GM23338 (cell line): ENCODE results near the gene LCTL. TPM values are rescaled to one million over a fixed set of nuclear protein-coding genes. Genes with fewer than 3 reads are reported as not detected.

ENCODE experiments used
- ATAC-seq: fragments of 200-7000 bp; cut with Tn5 transposase; 3 replicates; pipeline ENCODE4 v1.9.1; 2020
- DNase-seq: peaks from one replicate; pipeline ENCODE4 v3.0.0-alpha.2; 2015; ENCODE audit warnings: low spot score
- H2AFZ ChIP-seq: fragments of 200-600 bp; sonication (generic); 2 replicates; pipeline ENCODE4 v1.8.0; 2016; ENCODE audit warnings: antibody characterized with exemption, mild to moderate bottlenecking, moderate library complexity
- H3F3A ChIP-seq: fragments of 200-600 bp; sonication (generic); replicated peaks from 2 replicates; pipeline ENCODE4 v1.8.0; 2017; ENCODE audit warnings: antibody characterized with exemption, mixed run types, low read depth
- H3K27ac ChIP-seq: fragments of 200-600 bp; sonication (generic); 2 replicates; pipeline ENCODE4 v1.6.1; 2016; ENCODE audit warnings: low read depth
- H3K27me3 ChIP-seq: fragments of 200-600 bp; sonication (generic); 2 replicates; pipeline ENCODE4 v1.8.0; 2016; ENCODE audit warnings: mild to moderate bottlenecking, mixed run types, moderate library complexity; ENCODE audit not compliant: insufficient read depth
- H3K36me3 ChIP-seq: fragments of 200-600 bp; sonication (generic); 2 replicates; pipeline ENCODE4 v1.8.0; 2016; ENCODE audit warnings: mild to moderate bottlenecking; ENCODE audit not compliant: insufficient read depth
- H3K4me1 ChIP-seq: fragments of 200-600 bp; sonication (generic); 2 replicates; pipeline ENCODE4 v1.8.0; 2016; ENCODE audit warnings: mild to moderate bottlenecking, moderate library complexity; ENCODE audit not compliant: insufficient read depth
- H3K4me2 ChIP-seq: fragments of 200-600 bp; sonication (generic); 2 replicates; pipeline ENCODE4 v1.7.1; 2017; ENCODE audit warnings: mixed run types
- H3K4me3 ChIP-seq: fragments of 200-600 bp; sonication (generic); 2 replicates; pipeline ENCODE4 v1.6.1; 2016; ENCODE audit warnings: mixed run types
- H3K79me2 ChIP-seq: fragments of 200-600 bp; sonication (generic); replicated peaks from 2 replicates; pipeline ENCODE4 v1.8.0; 2017; ENCODE audit warnings: mild to moderate bottlenecking; ENCODE audit not compliant: insufficient read depth
- H3K9me2 ChIP-seq: fragments of 200-600 bp; sonication (generic); 2 replicates; pipeline ENCODE4 v1.8.0; 2017; ENCODE audit not compliant: insufficient read depth
- H4K20me1 ChIP-seq: fragments of 200-600 bp; sonication (generic); replicated peaks from 2 replicates; pipeline ENCODE4 v1.8.0; 2017; ENCODE audit warnings: mild to moderate bottlenecking; ENCODE audit not compliant: insufficient read depth
- H3K27ac Mint-ChIP-seq: 2 replicates; pipeline ENCODE4 v1.8.0; 2020; ENCODE audit warnings: inconsistent platforms, mild to moderate bottlenecking, moderate library complexity, mixed read lengths
- H3K27me3 Mint-ChIP-seq: 3 replicates; pipeline ENCODE4 v1.8.0; 2022; ENCODE audit warnings: low read depth, mild to moderate bottlenecking, moderate library complexity, mixed read lengths, inconsistent platforms; ENCODE audit not compliant: insufficient read depth, poor library complexity
- H3K36me3 Mint-ChIP-seq: 3 replicates; pipeline ENCODE4 v1.8.0; 2021; ENCODE audit warnings: low read depth, mild to moderate bottlenecking, inconsistent platforms, moderate library complexity, mixed read lengths
- H3K4me1 Mint-ChIP-seq: 3 replicates; pipeline ENCODE4 v1.8.0; 2020; ENCODE audit warnings: mild to moderate bottlenecking, inconsistent platforms, mixed read lengths
- H3K4me3 Mint-ChIP-seq: 3 replicates; pipeline ENCODE4 v1.8.0; 2021; ENCODE audit warnings: moderate library complexity, mild to moderate bottlenecking, inconsistent platforms, mixed read lengths
- H3K9me3 Mint-ChIP-seq: 3 replicates; pipeline ENCODE4 v1.8.0; 2020; ENCODE audit warnings: moderate library complexity, mild to moderate bottlenecking, inconsistent platforms, mixed read lengths
- JUNB ChIP-seq: IDR thresholded peaks from one replicate; pipeline ENCODE4 v1.6.1; 2016; ENCODE audit warnings: antibody characterized with exemption; ENCODE audit not compliant: unreplicated experiment
- ZNF114 ChIP-seq: fragments of 250-450 bp; sonication (Bioruptor Pico); IDR thresholded peaks from 2 replicates; pipeline ENCODE4 v1.5.0; 2020; ENCODE audit warnings: mild to moderate bottlenecking, moderate library complexity
- long read RNA-seq: library from polyadenylated mRNA; unstranded; transcript quantifications from one replicate; pipeline ENCODE4 v2.0.0, GENCODE V29; 2020; ENCODE audit not compliant: unreplicated experiment
- polyA plus RNA-seq: library from polyadenylated mRNA; unstranded; fragments of >200 nt; fragmentation: Nextera tagmentation; extraction: Ambion mirVana; gene quantifications from 2 replicates; pipeline ENCODE4 v1.2.1, GENCODE V29; 2016
- total RNA-seq: library from RNA; depleted of rRNA; stranded (reverse); fragments of >200 nt; shearing (Covaris generic); gene quantifications from 2 replicates; pipeline ENCODE4 v1.2.3, GENCODE V29; 2014; rRNA removed
- TF ChIP-seq, protein P1 (sequence below), 2 experiments: fragments of 200-600 bp in 1 of 2; sonication (generic) in 1 of 2; conservative IDR thresholded peaks; 2 replicates each; pipeline versions ENCODE4 v1.5.1 to v1.6.1; 2016 to 2017; ENCODE audit warnings: antibody characterized with exemption in 2 of 2, low read depth in 2 of 2, mild to moderate bottlenecking in 2 of 2, moderate library complexity in 1 of 2
- TF ChIP-seq, protein P2 (sequence below): IDR thresholded peaks from one replicate; pipeline ENCODE4 v1.6.1; 2018; ENCODE audit warnings: antibody characterized with exemption; ENCODE audit not compliant: unreplicated experiment

Gene LCTL, protein sequence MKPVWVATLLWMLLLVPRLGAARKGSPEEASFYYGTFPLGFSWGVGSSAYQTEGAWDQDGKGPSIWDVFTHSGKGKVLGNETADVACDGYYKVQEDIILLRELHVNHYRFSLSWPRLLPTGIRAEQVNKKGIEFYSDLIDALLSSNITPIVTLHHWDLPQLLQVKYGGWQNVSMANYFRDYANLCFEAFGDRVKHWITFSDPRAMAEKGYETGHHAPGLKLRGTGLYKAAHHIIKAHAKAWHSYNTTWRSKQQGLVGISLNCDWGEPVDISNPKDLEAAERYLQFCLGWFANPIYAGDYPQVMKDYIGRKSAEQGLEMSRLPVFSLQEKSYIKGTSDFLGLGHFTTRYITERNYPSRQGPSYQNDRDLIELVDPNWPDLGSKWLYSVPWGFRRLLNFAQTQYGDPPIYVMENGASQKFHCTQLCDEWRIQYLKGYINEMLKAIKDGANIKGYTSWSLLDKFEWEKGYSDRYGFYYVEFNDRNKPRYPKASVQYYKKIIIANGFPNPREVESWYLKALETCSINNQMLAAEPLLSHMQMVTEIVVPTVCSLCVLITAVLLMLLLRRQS
- 2.9 and 5.6 TPM in 2 replicates for total RNA-seq
- polyA plus RNA-seq: 2.3 and 3.2 TPM in 2 replicates
- long read RNA-seq, partial matches to known transcripts: 0 of 4 reads
- long read RNA-seq, other reads (novel, unspliced or antisense): 2 of 4 reads

DNA sequence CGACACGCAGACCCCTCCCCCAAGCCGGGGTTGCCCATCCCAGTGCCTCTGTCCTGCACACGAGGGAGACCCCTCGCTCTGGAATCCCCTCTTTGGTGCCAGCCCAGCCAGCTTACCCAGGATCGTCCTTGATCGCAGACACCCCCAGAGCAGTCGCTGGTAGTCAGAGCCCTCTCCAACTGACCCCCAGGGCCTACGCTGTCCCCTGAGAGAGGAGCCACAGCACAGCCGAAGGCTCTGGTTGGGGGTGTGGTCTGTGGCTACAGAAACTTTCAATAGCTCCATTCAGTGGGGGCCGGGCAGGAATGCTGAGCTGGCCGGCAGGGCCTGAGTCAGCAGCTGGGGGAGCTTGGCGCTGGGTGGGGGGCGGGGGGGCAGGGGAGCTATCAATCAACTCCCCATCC, at the start of gene LCTL:
LCTL (minus strand) TSS at position 258 of the 404 bp plus-strand sequence. CDS start 633 bp downstream, outside the sequence.
- H4K20me1 ChIP-seq: no peaks in the 10 kb centered on the region
- H3K9me2 ChIP-seq: no peaks in the 10 kb centered on the region
- H2AFZ ChIP-seq: peak within 1 kb of the TSS; percentile 97
- no peaks in the 10 kb centered on the region for H3K79me2 ChIP-seq
- TF ChIP-seq, protein P1, sequence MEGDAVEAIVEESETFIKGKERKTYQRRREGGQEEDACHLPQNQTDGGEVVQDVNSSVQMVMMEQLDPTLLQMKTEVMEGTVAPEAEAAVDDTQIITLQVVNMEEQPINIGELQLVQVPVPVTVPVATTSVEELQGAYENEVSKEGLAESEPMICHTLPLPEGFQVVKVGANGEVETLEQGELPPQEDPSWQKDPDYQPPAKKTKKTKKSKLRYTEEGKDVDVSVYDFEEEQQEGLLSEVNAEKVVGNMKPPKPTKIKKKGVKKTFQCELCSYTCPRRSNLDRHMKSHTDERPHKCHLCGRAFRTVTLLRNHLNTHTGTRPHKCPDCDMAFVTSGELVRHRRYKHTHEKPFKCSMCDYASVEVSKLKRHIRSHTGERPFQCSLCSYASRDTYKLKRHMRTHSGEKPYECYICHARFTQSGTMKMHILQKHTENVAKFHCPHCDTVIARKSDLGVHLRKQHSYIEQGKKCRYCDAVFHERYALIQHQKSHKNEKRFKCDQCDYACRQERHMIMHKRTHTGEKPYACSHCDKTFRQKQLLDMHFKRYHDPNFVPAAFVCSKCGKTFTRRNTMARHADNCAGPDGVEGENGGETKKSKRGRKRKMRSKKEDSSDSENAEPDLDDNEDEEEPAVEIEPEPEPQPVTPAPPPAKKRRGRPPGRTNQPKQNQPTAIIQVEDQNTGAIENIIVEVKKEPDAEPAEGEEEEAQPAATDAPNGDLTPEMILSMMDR (conservative IDR thresholded peaks at IDR 0.05; ENCODE audit: low read depth in 2 of 2): no peak
- TF ChIP-seq, protein P2, sequence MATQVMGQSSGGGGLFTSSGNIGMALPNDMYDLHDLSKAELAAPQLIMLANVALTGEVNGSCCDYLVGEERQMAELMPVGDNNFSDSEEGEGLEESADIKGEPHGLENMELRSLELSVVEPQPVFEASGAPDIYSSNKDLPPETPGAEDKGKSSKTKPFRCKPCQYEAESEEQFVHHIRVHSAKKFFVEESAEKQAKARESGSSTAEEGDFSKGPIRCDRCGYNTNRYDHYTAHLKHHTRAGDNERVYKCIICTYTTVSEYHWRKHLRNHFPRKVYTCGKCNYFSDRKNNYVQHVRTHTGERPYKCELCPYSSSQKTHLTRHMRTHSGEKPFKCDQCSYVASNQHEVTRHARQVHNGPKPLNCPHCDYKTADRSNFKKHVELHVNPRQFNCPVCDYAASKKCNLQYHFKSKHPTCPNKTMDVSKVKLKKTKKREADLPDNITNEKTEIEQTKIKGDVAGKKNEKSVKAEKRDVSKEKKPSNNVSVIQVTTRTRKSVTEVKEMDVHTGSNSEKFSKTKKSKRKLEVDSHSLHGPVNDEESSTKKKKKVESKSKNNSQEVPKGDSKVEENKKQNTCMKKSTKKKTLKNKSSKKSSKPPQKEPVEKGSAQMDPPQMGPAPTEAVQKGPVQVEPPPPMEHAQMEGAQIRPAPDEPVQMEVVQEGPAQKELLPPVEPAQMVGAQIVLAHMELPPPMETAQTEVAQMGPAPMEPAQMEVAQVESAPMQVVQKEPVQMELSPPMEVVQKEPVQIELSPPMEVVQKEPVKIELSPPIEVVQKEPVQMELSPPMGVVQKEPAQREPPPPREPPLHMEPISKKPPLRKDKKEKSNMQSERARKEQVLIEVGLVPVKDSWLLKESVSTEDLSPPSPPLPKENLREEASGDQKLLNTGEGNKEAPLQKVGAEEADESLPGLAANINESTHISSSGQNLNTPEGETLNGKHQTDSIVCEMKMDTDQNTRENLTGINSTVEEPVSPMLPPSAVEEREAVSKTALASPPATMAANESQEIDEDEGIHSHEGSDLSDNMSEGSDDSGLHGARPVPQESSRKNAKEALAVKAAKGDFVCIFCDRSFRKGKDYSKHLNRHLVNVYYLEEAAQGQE: no peak
- no peak for TF ChIP-seq JUNB
- H3F3A ChIP-seq: 0 out of 2 replicates have a peak, but pooled peaks cover 6% of the 10 kb centered on the region
- Mint-ChIP-seq H3K27ac (peak within 1 kb of the TSS; percentile 76), H3K4me3 (peak within 1 kb of the TSS; percentile 60), H3K4me1 (peaks cover 28% of the 10 kb centered on the region), H3K27me3 (peaks cover 15% of the 10 kb centered on the region), H3K36me3 (peaks cover 5% of the 10 kb centered on the region; the same call in 1 of the 3 replicates), H3K9me3 (no peaks in the 10 kb centered on the region)
- H3K4me2 ChIP-seq: peak within 1 kb of the TSS; percentile 66
- H3K27ac ChIP-seq: peak within 1 kb of the TSS; percentile 50
- ATAC-seq (peak; percentile 84), DNase-seq (peak; percentile 82)
- H3K4me3 ChIP-seq: peak within 1 kb of the TSS; percentile 46
- H3K27me3 ChIP-seq: no peaks in the 10 kb centered on the region
- H3K4me1 ChIP-seq: peaks cover 26% of the 10 kb centered on the region
- H3K36me3 ChIP-seq: no peaks in the 10 kb centered on the region

DNA sequence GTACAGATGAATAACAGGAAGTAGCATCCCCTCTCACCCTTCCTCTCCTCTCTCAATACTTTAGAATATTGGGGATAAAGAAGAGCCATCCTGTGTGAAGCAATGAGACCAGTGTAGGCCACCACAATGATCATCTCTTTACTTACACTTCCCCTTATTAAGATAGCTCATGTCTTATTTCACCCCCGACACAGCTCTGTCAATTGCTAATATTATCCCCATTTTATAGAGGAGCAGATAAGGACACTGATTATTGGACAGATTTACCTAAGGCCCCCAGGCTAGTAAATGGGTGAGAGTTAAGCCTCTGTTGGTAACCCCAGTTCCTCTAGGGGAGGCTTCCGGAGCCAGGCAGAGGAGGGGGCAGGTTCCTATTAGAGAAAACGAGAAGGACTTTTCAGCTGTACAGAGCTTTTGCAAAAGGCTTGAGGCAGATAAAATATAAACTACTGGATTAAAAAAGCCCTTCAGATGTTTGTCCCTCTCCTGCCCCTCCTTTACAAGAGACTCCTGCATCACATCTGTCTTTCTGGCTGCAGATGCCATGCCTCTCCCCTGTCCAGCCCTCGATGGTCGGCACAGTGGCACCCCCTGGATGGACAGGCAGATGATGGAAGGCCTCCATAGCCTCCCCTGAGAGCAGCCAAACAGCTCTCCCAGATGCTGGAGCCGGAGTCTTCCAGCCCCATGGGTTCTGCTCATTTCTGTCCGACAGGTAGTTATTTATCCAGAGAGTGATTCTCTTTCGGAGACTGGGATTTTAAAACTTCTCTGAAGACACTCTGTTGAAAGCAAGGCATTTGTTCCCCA, 49.4 kb upstream of the LCTL start:
- H3K4me1 ChIP-seq: peaks cover 25% of the 10 kb centered on the region
- H3F3A ChIP-seq: 0 out of 2 replicates have a peak, but pooled peaks cover 4% of the 10 kb centered on the region
- H3K9me3 Mint-ChIP-seq: no peaks in the 10 kb centered on the region
- TF ChIP-seq ZNF114 (CRISPR knock-in tag): no peak
- no peak overlapping the region for H3K4me2 ChIP-seq
- no peak overlapping the region for H2AFZ ChIP-seq
- DNase-seq (no peak), ATAC-seq (no peak)
- H3K4me1 Mint-ChIP-seq: peaks cover 28% of the 10 kb centered on the region
- no peaks in the 10 kb centered on the region for H3K36me3 Mint-ChIP-seq
- no peaks in the 10 kb centered on the region for H3K36me3 ChIP-seq
- no peaks in the 10 kb centered on the region for H3K79me2 ChIP-seq
- no peak overlapping the region for H3K27ac ChIP-seq
- H3K27ac Mint-ChIP-seq: no peak overlapping the region
- no peaks in the 10 kb centered on the region for H3K9me2 ChIP-seq
- H3K4me3 ChIP-seq: no peak overlapping the region
- no peaks in the 10 kb centered on the region for H3K27me3 ChIP-seq
- no peaks in the 10 kb centered on the region for H4K20me1 ChIP-seq
- no peak overlapping the region for H3K4me3 Mint-ChIP-seq
- peaks cover 5% of the 10 kb centered on the region for H3K27me3 Mint-ChIP-seq
